Measurements from ENCODE around the gene MGRN1. TPM values are rescaled to one million over a fixed set of nuclear protein-coding genes. Genes with fewer than 3 reads are reported as not detected.

Gene MGRN1
- total and polyA plus RNA-seq, 2 donors (not counting 1 experiment from before 2014, with no cell fraction given) = 5.4 to 26.1 TPM

- Histone ChIP-seq H3K9ac (ENCODE audit: insufficient read depth, low read length) (peak overlapping the region; percentile 96), H3K79me2 (ENCODE audit: control insufficient read depth, insufficient read depth, low read length) (peaks cover 44% of the 10 kb centered on the region), H3K9me3 (ENCODE audit: control insufficient read depth, insufficient read depth, low read depth, low read length) (no peaks in the 10 kb centered on the region), H3K27me3 (ENCODE audit: control insufficient read depth, insufficient read depth, low read length) (no peaks in the 10 kb centered on the region), H3K4me3 (replicated peaks in 1 of 4; ENCODE audit: control extremely low read depth in 1 of 4, insufficient read depth in 1 of 4, low read depth in 3 of 4, low read length in 4 of 4) (peak overlapping the region; percentile 70 to 90 (median 76)), H3K4me1 (ENCODE audit: control insufficient read depth, extremely low read depth, insufficient read depth, low read length) (peaks cover 5% of the 10 kb centered on the region), H3K4me2 (ENCODE audit: extremely low read depth, insufficient read depth, low read length) (peak overlapping the region; percentile 81), H2AFZ (ENCODE audit: low read length) (peak overlapping the region; percentile 35), H3K27ac (ENCODE audit: insufficient read depth, low read length) (peak overlapping the region; percentile 97), H3K36me3 (ENCODE audit: control insufficient read depth, insufficient read depth, low read length) (no peaks in the 10 kb centered on the region), H4K20me1 (ENCODE audit: control insufficient read depth, extremely low read depth, insufficient read depth, low read length) (no peaks in the 10 kb centered on the region)
- no peak for DNase-seq (ENCODE audit: low read depth in 2 of 2)
- TF ChIP-seq EZH2 (IDR thresholded peaks at IDR 0.05; ENCODE audit: low read length, missing control alignments) = no peak
- no peak for TF ChIP-seq CTCF (conservative IDR thresholded peaks at IDR 0.05 in 1 of 2, IDR thresholded peaks at IDR 0.05 in 1 of 2; ENCODE audit: low read depth in 1 of 2, low read length in 2 of 2)
Measured at GRCh38 chr16:4625560-4626159, 1.0 kb downstream of the MGRN1 start.

GRCh38 chr16:4626396-4626795 lies 1.8 kb downstream of the MGRN1 start:
- Histone ChIP-seq H4K20me1 (ENCODE audit: control insufficient read depth, extremely low read depth, insufficient read depth, low read length) (no peaks in the 10 kb centered on the region), H3K4me3 (replicated peaks in 1 of 4; ENCODE audit: control extremely low read depth in 1 of 4, insufficient read depth in 1 of 4, low read depth in 3 of 4, low read length in 4 of 4) (peak overlapping the region; percentile 70 to 90 (median 76)), H3K4me2 (ENCODE audit: extremely low read depth, insufficient read depth, low read length) (peak overlapping the region; percentile 81), H3K27me3 (ENCODE audit: control insufficient read depth, insufficient read depth, low read length) (no peaks in the 10 kb centered on the region), H3K79me2 (ENCODE audit: control insufficient read depth, insufficient read depth, low read length) (peaks cover 50% of the 10 kb centered on the region), H2AFZ (ENCODE audit: low read length) (no peak overlapping the region), H3K9ac (ENCODE audit: insufficient read depth, low read length) (no peak overlapping the region), H3K27ac (ENCODE audit: insufficient read depth, low read length) (peak overlapping the region; percentile 97), H3K4me1 (ENCODE audit: control insufficient read depth, extremely low read depth, insufficient read depth, low read length) (peaks cover 5% of the 10 kb centered on the region), H3K9me3 (ENCODE audit: control insufficient read depth, insufficient read depth, low read depth, low read length) (no peaks in the 10 kb centered on the region), H3K36me3 (ENCODE audit: control insufficient read depth, insufficient read depth, low read length) (no peaks in the 10 kb centered on the region)
- TF ChIP-seq CTCF (conservative IDR thresholded peaks at IDR 0.05 in 1 of 2, IDR thresholded peaks at IDR 0.05 in 1 of 2; ENCODE audit: low read depth in 1 of 2, low read length in 2 of 2) (no peak), EZH2 (IDR thresholded peaks at IDR 0.05; ENCODE audit: low read length, missing control alignments) (no peak)
- DNase-seq (ENCODE audit: low read depth in 2 of 2) = no peak

GRCh38 chr16:4628283-4628682 lies 3.7 kb downstream of the MGRN1 start:
- no peaks in the 10 kb centered on the region for H3K36me3 ChIP-seq (ENCODE audit: control insufficient read depth, insufficient read depth, low read length)
- H3K9me3 ChIP-seq (ENCODE audit: control insufficient read depth, insufficient read depth, low read depth, low read length) = no peaks in the 10 kb centered on the region
- no peaks in the 10 kb centered on the region for H3K27me3 ChIP-seq (ENCODE audit: control insufficient read depth, insufficient read depth, low read length)
- TF ChIP-seq EZH2 (IDR thresholded peaks at IDR 0.05; ENCODE audit: low read length, missing control alignments) (no peak), CTCF (conservative IDR thresholded peaks at IDR 0.05 in 1 of 2, IDR thresholded peaks at IDR 0.05 in 1 of 2; ENCODE audit: low read depth in 1 of 2, low read length in 2 of 2) (no peak)
- H3K79me2 ChIP-seq (ENCODE audit: control insufficient read depth, insufficient read depth, low read length) = peaks cover 62% of the 10 kb centered on the region
- peaks cover 5% of the 10 kb centered on the region for H3K4me1 ChIP-seq (ENCODE audit: control insufficient read depth, extremely low read depth, insufficient read depth, low read length)
- DNase-seq (ENCODE audit: low read depth in 2 of 2) = no peak
- no peak overlapping the region for H3K4me3 ChIP-seq (replicated peaks in 1 of 4; ENCODE audit: control extremely low read depth in 1 of 4, insufficient read depth in 1 of 4, low read depth in 3 of 4, low read length in 4 of 4)
- H4K20me1 ChIP-seq (ENCODE audit: control insufficient read depth, extremely low read depth, insufficient read depth, low read length) = no peaks in the 10 kb centered on the region
- no peak overlapping the region for H2AFZ ChIP-seq (ENCODE audit: low read length)
- no peak overlapping the region for H3K9ac ChIP-seq (ENCODE audit: insufficient read depth, low read length)
- H3K27ac ChIP-seq (ENCODE audit: insufficient read depth, low read length) = no peak overlapping the region
- H3K4me2 ChIP-seq (ENCODE audit: extremely low read depth, insufficient read depth, low read length) = no peak overlapping the region

Data from fibroblast of lung (primary cell).